Progenitor cell of endocrine pancreas (in vitro differentiated cells): Measurements from ENCODE around the gene L1TD1. TPM values are rescaled to one million over a fixed set of nuclear protein-coding genes. Genes with fewer than 3 reads are reported as not detected.
"Not testable (repeated sequence)": the region's sequence is repeated elsewhere in the genome, so short reads cannot be mapped to it uniquely, and the experiment has no call there.

Experiments used
- DNase-seq: peaks from one replicate; pipeline ENCODE4 v3.0.0; 2021; ENCODE audit warnings: low spot score; ENCODE audit not compliant: unreplicated experiment
- H3K27ac Mint-ChIP-seq: 2 replicates; pipeline ENCODE4 v1.8.0; 2021; ENCODE audit warnings: mild to moderate bottlenecking, moderate library complexity, mixed read lengths
- H3K27me3 Mint-ChIP-seq: 2 replicates; pipeline ENCODE4 v1.8.0; 2021; ENCODE audit warnings: mixed read lengths
- H3K36me3 Mint-ChIP-seq: 2 replicates; pipeline ENCODE4 v1.8.0; 2022; ENCODE audit warnings: mixed read lengths; ENCODE audit not compliant: insufficient read depth
- H3K4me1 Mint-ChIP-seq: 2 replicates; pipeline ENCODE4 v1.8.0; 2021; ENCODE audit warnings: low read depth, mixed read lengths
- H3K4me3 Mint-ChIP-seq: 2 replicates; pipeline ENCODE4 v1.8.0; 2021; ENCODE audit warnings: low read depth, mild to moderate bottlenecking, moderate library complexity, mixed read lengths
- H3K9me3 Mint-ChIP-seq: 2 replicates; pipeline ENCODE4 v1.8.0; 2021; ENCODE audit warnings: low read depth, mixed read lengths
- CTCF ChIP-seq: fragments of 200-600 bp; sonication (generic); IDR thresholded peaks from one replicate; pipeline ENCODE4 v1.5.0; 2021; ENCODE audit warnings: antibody characterized with exemption, mild to moderate bottlenecking; ENCODE audit not compliant: unreplicated experiment
- long read RNA-seq: library from polyadenylated mRNA; unstranded; transcript quantifications from one replicate; pipeline ENCODE4 v2.0.0, GENCODE V29; 2020
- total RNA-seq: library from RNA; stranded (reverse); gene quantifications from 2 replicates; pipeline ENCODE4 v1.2.1, GENCODE V29; 2021

L1TD1 gene
- 2.7 and 3.4 TPM in 2 replicates for total RNA-seq
- long read RNA-seq, partial matches to known transcripts, result 1 of 6 reads
- long read RNA-seq, other reads (novel, unspliced or antisense), result 3 of 6 reads

- H3K4me1 Mint-ChIP-seq, result peaks cover 24% of the 10 kb centered on the region
- peak within 1 kb of the TSS; percentile 67 for H3K4me3 Mint-ChIP-seq
- TF ChIP-seq CTCF, result no peak
- peaks cover 3% of the 10 kb centered on the region for H3K9me3 Mint-ChIP-seq
- H3K27me3 Mint-ChIP-seq, result peaks cover 22% of the 10 kb centered on the region
- peaks cover 3% of the 10 kb centered on the region for H3K36me3 Mint-ChIP-seq
- no peak for DNase-seq
- H3K27ac Mint-ChIP-seq, result peak within 1 kb of the TSS; percentile 71
Observed at GRCh38 chr1:62194651-62195544, at the start of gene L1TD1. Gene L1TD1 (plus strand): TSS chr1:62194849. CDS start chr1:62206629, 11,780 bp downstream.

GRCh38 chr1:62159940-62160348, 34.7 kb upstream of the L1TD1 start:
- Mint-ChIP-seq H3K27ac (no peak overlapping the region), H3K27me3 (no peaks in the 10 kb centered on the region), H3K36me3 (peaks cover 9% of the 10 kb centered on the region), H3K4me1 (no peaks in the 10 kb centered on the region), H3K4me3 (no peak overlapping the region), H3K9me3 (no peaks in the 10 kb centered on the region)
- TF ChIP-seq CTCF, result no peak
- DNase-seq, result no peak

GRCh38 chr1:62161711-62162110, 32.9 kb upstream of the L1TD1 start:
- Mint-ChIP-seq H3K27ac (no peak overlapping the region), H3K9me3 (no peaks in the 10 kb centered on the region), H3K36me3 (peaks cover 10% of the 10 kb centered on the region), H3K27me3 (no peaks in the 10 kb centered on the region), H3K4me3 (no peak overlapping the region), H3K4me1 (no peaks in the 10 kb centered on the region)
- no peak for DNase-seq
- no peak for TF ChIP-seq CTCF

- H3K27me3 Mint-ChIP-seq, result not testable (repeated sequence)
- Mint-ChIP-seq H3K4me1 (peaks cover 13% of the 10 kb centered on the region), H3K27ac (peak overlapping the region; percentile 12)
Observed at GRCh38 chr1:62170380-62170779, 24.3 kb upstream of the L1TD1 start.

GRCh38 chr1:62175568-62176179, 19.0 kb upstream of the L1TD1 start:
- H3K27ac Mint-ChIP-seq, result no peak overlapping the region
- H3K4me1 Mint-ChIP-seq, result peaks cover 22% of the 10 kb centered on the region
- TF ChIP-seq CTCF, result peak; percentile 84
- H3K36me3 Mint-ChIP-seq, result no peaks in the 10 kb centered on the region
- no peaks in the 10 kb centered on the region for H3K27me3 Mint-ChIP-seq
- H3K9me3 Mint-ChIP-seq, result no peaks in the 10 kb centered on the region
- no peak overlapping the region for H3K4me3 Mint-ChIP-seq
- DNase-seq, result no peak

More at GRCh38 chr1:62170380-62170779, 24.3 kb upstream of the L1TD1 start:
- not testable (repeated sequence) for H3K4me3 Mint-ChIP-seq, DNase-seq, H3K9me3 Mint-ChIP-seq, H3K36me3 Mint-ChIP-seq
